Measurements from ENCODE around the gene TRIM23. TPM values are rescaled to one million over a fixed set of nuclear protein-coding genes. Genes with fewer than 3 reads are reported as not detected.

The TRIM23 gene
- total and polyA plus RNA-seq, 2 of the 4 experiments (the other 2 are of a cell fraction), result 3.7 to 28.9 TPM

DNA sequence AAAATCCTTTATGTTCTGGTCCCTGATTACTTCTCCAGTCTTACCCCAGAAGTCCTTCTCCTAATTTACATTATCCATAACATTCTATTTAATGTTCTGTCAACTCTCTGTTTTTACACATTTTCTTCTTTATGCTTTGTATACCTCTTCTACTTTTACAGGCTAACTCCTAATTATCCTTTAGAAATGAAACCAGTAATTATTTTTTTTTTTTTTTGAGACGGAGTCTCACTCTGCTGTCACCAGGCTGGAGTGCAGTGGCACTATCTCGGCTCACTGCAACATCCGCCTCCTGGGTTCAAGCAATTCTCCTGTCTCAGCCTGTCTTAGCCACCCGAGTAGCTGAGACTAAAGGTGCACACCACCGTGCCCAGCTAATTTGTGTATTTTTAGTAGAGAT, 70.2 kb downstream of the TRIM23 start:
- no peak overlapping the region for H2BK5ac ChIP-seq (ENCODE audit: low read depth, low read length, poor library complexity, severe bottlenecking)
- H3K18ac ChIP-seq (ENCODE audit: low read depth, low read length), result no peak overlapping the region
- no peak overlapping the region for H2BK120ac ChIP-seq (ENCODE audit: low read depth, low read length)
- ChIA-PET POLR2A (ENCODE audit: unreplicated experiment) (interaction anchor here (0.6 kb wide), 1 partner anchor 45 kb away, joined by 4 read pairs; no protein-coding TSS in a partner anchor), CTCF (no interaction called here)
- no CpG with 5 or more reads among the region's 5 CpGs for WGBS, 2 experiments (ENCODE audit: extremely low coverage in 2 of 2, insufficient read length in 1 of 2)
- H3K36me3 ChIP-seq (ENCODE audit: control insufficient read depth, insufficient read depth, low read length), result no peaks in the 10 kb centered on the region; the same call in 1 of the 2 replicates
- no peaks in the 10 kb centered on the region for H4K20me1 ChIP-seq (ENCODE audit: insufficient read depth, low read length)
- no peak overlapping the region for H2BK20ac ChIP-seq (ENCODE audit: low read depth, low read length)
- H4K91ac ChIP-seq (ENCODE audit: insufficient read depth, low read depth, low read length), result no peak overlapping the region
- ATAC-seq (ENCODE audit: low read depth) (no peak), DNase-seq (no peak)
- H2AK5ac ChIP-seq (ENCODE audit: low read depth, low read length), result no peak overlapping the region
- no peak for TF ChIP-seq NFE2L2 (IDR thresholded peaks at IDR 0.05; ENCODE audit: low read depth, low read length)
- no peak for TF ChIP-seq CHD1 (IDR thresholded peaks at IDR 0.05; ENCODE audit: low read depth, low read length)
- TF ChIP-seq RCOR1 (IDR thresholded peaks at IDR 0.05; ENCODE audit: insufficient replicate concordance, low read length), result no peak
- TF ChIP-seq RFX5 (IDR thresholded peaks at IDR 0.05; ENCODE audit: low read depth, low read length), result no peak
- TF ChIP-seq RAD21 (IDR thresholded peaks at IDR 0.05; ENCODE audit: low read length), result no peak
- TF ChIP-seq SMC3 (IDR thresholded peaks at IDR 0.05; ENCODE audit: low read depth, low read length), result no peak
- no peak for TF ChIP-seq CTCF (conservative IDR thresholded peaks at IDR 0.05; ENCODE audit: low read depth, low read length)
- TF ChIP-seq MXI1 (IDR thresholded peaks at IDR 0.05; ENCODE audit: borderline replicate concordance, low read depth, low read length), result no peak
- TF ChIP-seq FOS (IDR thresholded peaks at IDR 0.05; ENCODE audit: low read depth, low read length), result no peak
- TF ChIP-seq POLR2A (IDR thresholded peaks at IDR 0.05; ENCODE audit: low read depth, low read length), result no peak
- no peak for TF ChIP-seq MAFK (IDR thresholded peaks at IDR 0.05; ENCODE audit: low read depth, low read length)
- TF ChIP-seq, protein P1, sequence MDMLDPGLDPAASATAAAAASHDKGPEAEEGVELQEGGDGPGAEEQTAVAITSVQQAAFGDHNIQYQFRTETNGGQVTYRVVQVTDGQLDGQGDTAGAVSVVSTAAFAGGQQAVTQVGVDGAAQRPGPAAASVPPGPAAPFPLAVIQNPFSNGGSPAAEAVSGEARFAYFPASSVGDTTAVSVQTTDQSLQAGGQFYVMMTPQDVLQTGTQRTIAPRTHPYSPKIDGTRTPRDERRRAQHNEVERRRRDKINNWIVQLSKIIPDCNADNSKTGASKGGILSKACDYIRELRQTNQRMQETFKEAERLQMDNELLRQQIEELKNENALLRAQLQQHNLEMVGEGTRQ (IDR thresholded peaks at IDR 0.05; ENCODE audit: low read depth, low read length), result no peak
- TF ChIP-seq ELK1 (IDR thresholded peaks at IDR 0.05; ENCODE audit: borderline replicate concordance, low read depth, low read length), result no peak
- no peak for TF ChIP-seq CEBPB (IDR thresholded peaks at IDR 0.05; ENCODE audit: low read depth, low read length)
- TF ChIP-seq MAZ (IDR thresholded peaks at IDR 0.05; ENCODE audit: borderline replicate concordance, low read depth, low read length), result no peak
- H3K9me1 ChIP-seq (ENCODE audit: insufficient read depth, low read length), result no peaks in the 10 kb centered on the region
- H2BK15ac ChIP-seq (ENCODE audit: low read depth, low read length), result no peak overlapping the region
- H3K14ac ChIP-seq (replicated peaks; ENCODE audit: low read depth, low read length), result no peak overlapping the region
- no peak overlapping the region for H3K56ac ChIP-seq (ENCODE audit: extremely low read depth, insufficient read depth, low read length)
- H2AFZ ChIP-seq (replicated peaks; ENCODE audit: low read length, poor library complexity), result no peak overlapping the region
- H3K4me3 ChIP-seq (ENCODE audit: insufficient read depth, low read depth, low read length), result no peak overlapping the region
- H3K27me3 ChIP-seq (ENCODE audit: control insufficient read depth, insufficient read depth, low read length), result no peaks in the 10 kb centered on the region
- no peak overlapping the region for H3K4ac ChIP-seq (ENCODE audit: low read depth, low read length)
- dilution Hi-C loops (cut with HindIII; ENCODE audit: low sequenced_read_pairs, unreplicated experiment) (no loop called here), in situ Hi-C loops (cut with MboI; ENCODE audit: low sequenced_read_pairs) (no loop called here), intact Hi-C loops (cut with micrococcal nuclease) (no loop called here)
- H3K4me1 ChIP-seq (ENCODE audit: control insufficient read depth, insufficient read depth, low read length), result no peaks in the 10 kb centered on the region
- H3K4me2 ChIP-seq (ENCODE audit: low read depth, low read length), result no peak overlapping the region
- H3K79me1 ChIP-seq (ENCODE audit: low read depth in 1 of 2, low read length in 2 of 2), result peaks cover 12 to 22% of the 10 kb centered on the region in 2 experiments
- no peak overlapping the region for H4K8ac ChIP-seq (ENCODE audit: low read depth in 2 of 2, low read length in 2 of 2)
- H2AK9ac ChIP-seq (replicated peaks; ENCODE audit: low read depth, low read length, poor library complexity), result no peak overlapping the region
- H3K23ac ChIP-seq (ENCODE audit: low read depth, low read length), result no peak overlapping the region
- no TSS peak for BruUV-seq (replicated peaks)
- no peak overlapping the region for H4K5ac ChIP-seq (ENCODE audit: low read depth, low read length)
- no peaks in the 10 kb centered on the region for H3K9me3 ChIP-seq (ENCODE audit: control insufficient read depth, insufficient read depth, low read length)
- no peak overlapping the region for H3K9ac ChIP-seq (ENCODE audit: low read depth, low read length)
- no peak overlapping the region for H3K27ac ChIP-seq (ENCODE audit: insufficient read depth, low read length)

All from IMR-90 (cell line).